Measurements from ENCODE around the gene RREB1.

Gene RREB1

GRCh38 chr6:7163661-7164071, 55.9 kb downstream of the RREB1 start:
- no peak for DNase-seq (ENCODE audit: low read depth)

- no peak for DNase-seq (ENCODE audit: low read depth)
Measured at GRCh38 chr6:7164536-7165001, 56.8 kb downstream of the RREB1 start.

- DNase-seq (ENCODE audit: low read depth) = no peak
Measured at GRCh38 chr6:7165002-7165889, 57.5 kb downstream of the RREB1 start.

- no peak for DNase-seq (ENCODE audit: low read depth)
Measured at GRCh38 chr6:7165890-7166267, 58.1 kb downstream of the RREB1 start.

- no peak for DNase-seq (ENCODE audit: low read depth)
Measured at GRCh38 chr6:7166410-7167293, 58.9 kb downstream of the RREB1 start.

- DNase-seq (ENCODE audit: low read depth) = no peak
Measured at GRCh38 chr6:7169296-7169721, 61.5 kb downstream of the RREB1 start.

GRCh38 chr6:7170117-7170732, 62.5 kb downstream of the RREB1 start:
- DNase-seq (ENCODE audit: low read depth) = no peak

- no peak for DNase-seq (ENCODE audit: low read depth)
Measured at GRCh38 chr6:7171119-7171518, 63.4 kb downstream of the RREB1 start.

- DNase-seq (ENCODE audit: low read depth) = no peak
Measured at GRCh38 chr6:7171733-7172132, 64.0 kb downstream of the RREB1 start.

GRCh38 chr6:7172649-7173048, 64.9 kb downstream of the RREB1 start:
- no peak for DNase-seq (ENCODE audit: low read depth)

GRCh38 chr6:7173843-7174503, 66.2 kb downstream of the RREB1 start:
- no peak for DNase-seq (ENCODE audit: low read depth)

GRCh38 chr6:7175462-7175861, 67.7 kb downstream of the RREB1 start:
- DNase-seq (ENCODE audit: low read depth) = no peak

- no peak for DNase-seq (ENCODE audit: low read depth)
Measured at GRCh38 chr6:7176208-7176607, 68.4 kb downstream of the RREB1 start.

GRCh38 chr6:7178280-7178679, 70.5 kb downstream of the RREB1 start:
- DNase-seq (ENCODE audit: low read depth) = no peak

- DNase-seq (ENCODE audit: low read depth) = no peak
Measured at GRCh38 chr6:7180751-7181150, 73.0 kb downstream of the RREB1 start.

- no peak for DNase-seq (ENCODE audit: low read depth)
Measured at GRCh38 chr6:7183707-7184106, 75.9 kb downstream of the RREB1 start.

GRCh38 chr6:7184502-7184901, 76.7 kb downstream of the RREB1 start:
- DNase-seq (ENCODE audit: low read depth) = no peak

- DNase-seq (ENCODE audit: low read depth) = no peak
Measured at GRCh38 chr6:7185561-7185960, 77.8 kb downstream of the RREB1 start.

GRCh38 chr6:7188492-7188891, 80.7 kb downstream of the RREB1 start:
- DNase-seq (ENCODE audit: low read depth) = no peak

- DNase-seq (ENCODE audit: low read depth) = no peak
Measured at GRCh38 chr6:7189101-7189758, 81.5 kb downstream of the RREB1 start.

- DNase-seq (ENCODE audit: low read depth) = no peak
Measured at GRCh38 chr6:7190791-7191190, 83.0 kb downstream of the RREB1 start.
